GM13977 (cell line): Measurements from ENCODE around the gene IL32.

ENCODE experiments used
- DNase-seq: peaks from one replicate; pipeline ENCODE4 v3.0.0; 2012; ENCODE audit warnings: low spot score
- CTCF ChIP-seq: IDR thresholded peaks from 2 replicates; pipeline ENCODE4 v1.5.1; 2012; ENCODE audit warnings: mild to moderate bottlenecking, control low read depth; ENCODE audit not compliant: insufficient read depth; ENCODE audit errors: extremely low read depth, missing control alignments
- in situ Hi-C: fragments of 300-500 bp; cut with MboI; formaldehyde crosslinking; loops from one replicate; pipeline ENCODE4 v1.12.0; 2022; ENCODE audit warnings: low sequenced_read_pairs, low pct_unique_long_range_greater_than_20kb, mixed read lengths, inconsistent platforms; ENCODE audit not compliant: unreplicated experiment

The IL32 gene

DNA sequence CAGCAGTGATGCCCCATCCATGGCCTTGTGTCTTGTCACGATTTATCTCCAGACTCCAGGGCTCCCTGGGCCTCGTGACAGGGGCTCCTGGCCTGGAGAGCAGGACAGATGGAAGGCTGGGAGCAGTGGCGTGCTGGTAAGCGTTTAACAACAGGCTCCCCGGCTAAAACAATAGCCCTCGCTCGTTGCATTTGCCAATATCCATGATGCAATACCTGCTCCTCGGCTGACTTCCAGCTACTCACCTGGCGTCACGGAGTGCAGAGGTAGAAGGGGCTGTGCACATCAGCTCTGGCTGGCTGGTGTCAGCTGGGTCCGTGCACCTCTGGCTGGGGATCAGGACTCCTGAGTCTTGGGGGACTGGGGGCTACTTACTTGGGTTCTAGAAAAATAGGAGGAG, 27.2 kb upstream of the IL32 start:
- no peak for TF ChIP-seq CTCF
- DNase-seq: no peak
- in situ Hi-C loops: no loop called here

- DNase-seq: no peak
- no peak for TF ChIP-seq CTCF
- in situ Hi-C loops: no loop called here
Measured at GRCh38 chr16:3038896-3039295, 26.5 kb upstream of the IL32 start.

DNA sequence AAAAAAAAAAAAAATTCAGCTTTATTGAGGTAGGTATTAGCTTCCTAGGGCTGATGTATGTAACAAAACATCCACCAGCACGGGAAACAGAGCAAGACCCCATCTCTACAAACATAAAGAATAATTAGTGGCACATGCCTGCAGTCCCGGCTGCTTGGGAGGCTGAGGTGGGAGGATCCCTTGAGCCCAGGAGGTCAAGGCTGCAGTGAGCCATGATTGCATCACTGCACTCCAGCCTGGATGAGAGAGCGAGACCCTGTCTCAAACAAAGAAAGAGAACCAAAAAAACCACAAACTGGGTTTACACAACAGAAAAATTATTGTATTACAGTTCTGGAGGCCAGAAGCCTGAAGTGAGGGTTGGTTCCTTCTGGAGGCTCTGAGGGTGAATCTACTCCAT, 23.1 kb upstream of the IL32 start:
- TF ChIP-seq CTCF: no peak
- no peak for DNase-seq
- in situ Hi-C loops: no loop called here

DNA sequence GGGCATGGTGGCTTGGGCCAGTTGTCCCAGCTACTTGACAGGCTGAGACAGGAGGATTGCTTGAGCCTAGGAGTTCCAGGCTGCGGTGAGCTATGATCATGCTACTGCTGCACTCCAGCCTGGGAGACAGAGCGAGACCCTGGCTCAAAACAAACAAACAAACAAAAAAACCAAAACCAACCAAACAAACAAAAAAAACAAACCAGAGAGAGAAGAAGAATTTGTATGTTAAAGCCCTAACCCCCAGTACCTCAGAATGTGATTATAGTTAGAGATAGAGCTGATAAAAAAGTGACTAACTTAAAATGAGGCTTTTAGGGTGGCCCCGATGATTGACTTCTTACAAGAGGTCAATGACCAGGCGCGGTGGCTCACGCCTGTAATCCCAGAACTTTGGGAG, 20.7 kb upstream of the IL32 start:
- TF ChIP-seq CTCF: no peak
- in situ Hi-C loops: no loop called here
- no peak for DNase-seq

GRCh38 chr16:3045758-3046640, 19.4 kb upstream of the IL32 start, which contains the start of gene MMP25:
Gene MMP25, plus strand, starts transcription at chr16:3046561. Its CDS starts 357 bp downstream, at chr16:3046918.
- no peak for TF ChIP-seq CTCF
- in situ Hi-C loops: no loop called here
- peak; percentile 82 for DNase-seq

DNA sequence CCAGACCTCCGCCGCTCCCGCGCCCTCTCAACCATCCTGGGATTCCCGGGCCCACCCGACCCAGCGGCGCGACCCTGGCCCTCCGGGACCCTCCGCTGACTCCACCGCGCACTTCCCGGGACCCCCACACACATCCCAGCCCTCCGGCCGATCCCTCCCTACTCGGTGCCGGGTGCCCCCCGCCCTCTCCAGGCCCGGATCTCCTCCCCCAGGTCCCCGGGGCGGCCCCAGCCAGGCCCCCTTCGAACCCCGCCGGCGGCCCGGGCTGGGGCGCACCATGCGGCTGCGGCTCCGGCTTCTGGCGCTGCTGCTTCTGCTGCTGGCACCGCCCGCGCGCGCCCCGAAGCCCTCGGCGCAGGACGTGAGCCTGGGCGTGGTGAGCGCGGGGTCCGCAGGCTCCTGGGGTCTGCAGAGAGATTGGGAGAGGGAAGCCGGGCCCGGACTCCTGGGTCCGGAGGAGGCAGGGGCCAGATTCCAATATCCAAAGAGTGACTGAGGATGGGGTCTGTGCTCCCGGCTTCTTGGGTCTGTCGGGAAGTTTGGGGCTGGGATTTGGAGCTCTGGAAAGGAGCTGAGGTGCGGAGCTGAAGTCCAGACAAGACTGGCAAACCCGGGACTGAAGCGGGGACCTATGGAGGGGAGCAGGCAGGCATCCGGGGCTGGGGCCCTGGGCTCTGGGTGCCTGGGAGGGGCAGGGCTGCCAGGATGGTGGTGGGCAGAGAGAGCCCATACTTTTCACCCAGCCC, 18.6 kb upstream of the IL32 start:
- in situ Hi-C loops: no loop called here
- TF ChIP-seq CTCF: no peak
- peak; percentile 67 for DNase-seq
